Measurements from ENCODE around the gene GRM4.

Gene GRM4

GRCh38 chr6:34142061-34142998, 3.6 kb downstream of the GRM4 start:
- DNase-seq: no peak

- no peak for DNase-seq
These were observed 5.8 kb downstream of the GRM4 start for GRCh38 chr6:34140075-34140474.

- no peak for DNase-seq
These were observed 6.9 kb downstream of the GRM4 start for GRCh38 chr6:34138914-34139510.

- no peak for DNase-seq
These were observed 7.7 kb downstream of the GRM4 start for GRCh38 chr6:34138191-34138590.

- DNase-seq: no peak
These were observed 10.3 kb downstream of the GRM4 start for GRCh38 chr6:34135541-34135940.

GRCh38 chr6:34132486-34133185, 13.3 kb downstream of the GRM4 start:
- DNase-seq: no peak

- no peak for DNase-seq
These were observed 14.3 kb downstream of the GRM4 start for GRCh38 chr6:34131326-34132290.

- no peak for DNase-seq
These were observed 15.0 kb downstream of the GRM4 start for GRCh38 chr6:34130862-34131261.

GRCh38 chr6:34129753-34130152, 16.1 kb downstream of the GRM4 start:
- no peak for DNase-seq

- DNase-seq: no peak
These were observed 17.8 kb downstream of the GRM4 start for GRCh38 chr6:34128045-34128444.

- no peak for DNase-seq
These were observed 19.5 kb downstream of the GRM4 start for GRCh38 chr6:34126419-34126818.

GRCh38 chr6:34125939-34126338, 19.9 kb downstream of the GRM4 start:
- DNase-seq: no peak

GRCh38 chr6:34120953-34121675, 24.8 kb downstream of the GRM4 start:
- no peak for DNase-seq

- no peak for DNase-seq
These were observed 30.0 kb downstream of the GRM4 start for GRCh38 chr6:34115915-34116314.

GRCh38 chr6:34115403-34115795, 30.5 kb downstream of the GRM4 start:
- peak; percentile 8 for DNase-seq

- no peak for DNase-seq
These were observed 31.0 kb downstream of the GRM4 start for GRCh38 chr6:34114695-34115402.

- no peak for DNase-seq
These were observed 32.4 kb downstream of the GRM4 start for GRCh38 chr6:34113532-34113931.

GRCh38 chr6:34112126-34112525, 33.8 kb downstream of the GRM4 start:
- DNase-seq: no peak

GRCh38 chr6:34110610-34111009, 35.3 kb downstream of the GRM4 start:
- DNase-seq: no peak

GRCh38 chr6:34108176-34108575, 37.7 kb downstream of the GRM4 start:
- no peak for DNase-seq

GRCh38 chr6:34106900-34107299, 39.0 kb downstream of the GRM4 start:
- DNase-seq: no peak

Data from effector CD4-positive, alpha-beta T cell (primary cell).